Measurements from ENCODE around the gene GGT1.
"Not testable (repeated sequence)": the region's sequence is repeated elsewhere in the genome, so short reads cannot be mapped to it uniquely, and the experiment has no call there.

The GGT1 gene

DNA sequence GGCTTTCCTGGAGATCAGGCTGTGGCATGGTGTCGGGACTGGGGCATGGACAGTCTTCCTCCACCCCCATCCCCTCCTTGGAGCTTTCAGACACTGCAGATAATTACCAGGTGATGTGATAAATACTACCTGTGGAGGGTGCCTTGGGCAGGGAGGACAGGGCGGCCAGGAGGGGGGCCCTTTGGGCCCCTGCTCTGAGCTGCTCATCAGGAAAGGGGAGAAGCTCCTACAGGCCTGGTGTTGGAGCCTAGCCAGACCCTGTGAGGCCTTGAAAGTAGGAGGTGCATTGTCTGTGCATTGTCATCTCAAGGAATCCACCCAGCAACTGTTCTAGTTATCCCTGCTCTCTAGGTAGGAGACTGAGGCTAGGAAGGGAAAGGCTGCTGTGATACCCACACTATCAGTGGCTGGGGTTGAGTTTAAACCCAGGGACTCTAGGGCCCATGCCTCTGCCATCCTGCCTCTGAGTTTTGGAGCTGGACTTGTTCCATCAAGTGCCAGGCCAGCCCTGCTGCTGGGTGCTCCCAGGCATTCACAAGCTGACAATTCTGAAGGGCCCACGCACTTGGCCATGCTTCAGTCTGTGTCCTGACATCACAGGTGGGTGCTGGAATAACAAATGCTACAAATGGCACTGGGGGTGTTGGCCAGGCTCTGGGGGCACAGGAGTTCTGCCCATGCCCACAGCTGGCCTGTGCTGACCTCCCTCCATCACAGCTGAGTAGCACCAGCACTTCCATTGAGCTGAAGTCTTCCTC lies 2.9 kb upstream of the GGT1 start:
- not testable (repeated sequence) for DNase-seq

DNA sequence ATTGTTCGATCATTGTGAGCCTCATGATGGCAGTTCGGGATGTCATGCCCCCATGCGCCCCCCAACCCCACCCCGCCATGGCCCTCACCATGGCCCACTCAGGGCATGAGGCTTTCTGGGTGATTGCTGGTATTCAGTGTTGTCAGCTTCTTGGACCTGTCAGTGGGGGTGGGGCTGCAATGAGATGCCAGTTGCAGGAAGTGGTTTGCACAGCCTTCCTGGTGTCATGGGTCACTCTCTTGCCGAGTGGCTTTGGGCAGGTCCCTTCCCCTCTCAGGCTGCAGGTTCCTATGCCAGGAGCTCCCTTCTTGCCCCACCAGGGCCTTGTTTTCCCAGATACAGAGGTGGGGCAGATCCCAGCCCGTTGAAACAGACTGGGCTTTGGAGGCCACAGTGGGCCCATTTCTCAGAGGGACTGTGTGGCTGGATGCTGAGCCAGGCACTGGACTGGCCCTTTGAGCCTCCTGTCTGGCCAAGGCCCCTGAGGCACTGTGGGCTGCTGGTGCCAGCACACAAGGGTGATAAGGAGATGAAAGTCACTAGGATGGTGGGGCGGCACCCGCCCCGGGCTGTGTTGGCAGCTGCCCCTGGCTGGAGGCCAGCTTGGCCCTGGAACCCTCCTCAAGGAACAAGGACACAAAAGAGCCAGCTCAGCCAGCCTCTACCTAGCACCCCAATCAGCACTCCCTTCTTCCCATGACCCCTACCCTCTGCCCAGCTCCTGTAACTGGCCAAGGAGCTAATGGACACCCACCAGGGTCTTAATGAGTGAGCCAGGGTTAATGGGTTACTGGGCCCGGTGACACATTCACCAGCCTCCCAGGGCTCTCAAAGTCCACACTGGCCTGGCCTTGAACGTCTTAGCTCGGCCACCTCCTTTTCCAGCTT lies 1.5 kb upstream of the GGT1 start:
- no peak for DNase-seq

DNA sequence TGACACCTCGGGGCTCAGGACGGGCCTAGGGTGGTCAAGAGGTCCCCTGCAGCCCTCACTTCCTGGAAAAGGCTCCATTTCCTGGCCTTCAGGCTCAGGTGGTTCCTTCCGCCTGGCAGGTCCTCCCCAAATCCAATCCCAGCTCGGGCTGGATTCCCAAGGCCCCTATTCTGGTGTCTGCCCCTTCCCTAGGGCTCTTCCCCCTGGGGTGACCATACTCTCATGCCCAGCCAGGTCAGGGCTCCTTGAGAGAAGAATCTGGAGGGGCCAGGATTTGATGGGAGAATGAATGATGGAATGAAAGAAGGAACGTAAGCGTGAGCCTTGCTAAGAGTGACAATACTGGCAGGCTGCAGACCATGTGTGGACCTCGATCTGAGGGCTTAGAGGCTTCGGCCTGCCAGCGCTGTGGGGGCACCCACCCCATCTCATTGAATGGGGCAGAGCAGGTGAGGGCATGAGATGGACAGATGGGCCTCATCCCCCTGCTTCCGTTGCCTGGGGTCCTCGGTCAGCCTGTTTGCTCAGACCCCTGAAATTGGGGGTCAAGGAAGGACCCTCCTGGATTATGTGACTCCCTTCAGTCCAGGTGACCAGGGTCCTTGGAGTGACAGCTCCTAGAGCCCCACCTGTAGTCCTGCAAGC lies 766 bp upstream of the GGT1 start:
- DNase-seq: not testable (repeated sequence)

DNA sequence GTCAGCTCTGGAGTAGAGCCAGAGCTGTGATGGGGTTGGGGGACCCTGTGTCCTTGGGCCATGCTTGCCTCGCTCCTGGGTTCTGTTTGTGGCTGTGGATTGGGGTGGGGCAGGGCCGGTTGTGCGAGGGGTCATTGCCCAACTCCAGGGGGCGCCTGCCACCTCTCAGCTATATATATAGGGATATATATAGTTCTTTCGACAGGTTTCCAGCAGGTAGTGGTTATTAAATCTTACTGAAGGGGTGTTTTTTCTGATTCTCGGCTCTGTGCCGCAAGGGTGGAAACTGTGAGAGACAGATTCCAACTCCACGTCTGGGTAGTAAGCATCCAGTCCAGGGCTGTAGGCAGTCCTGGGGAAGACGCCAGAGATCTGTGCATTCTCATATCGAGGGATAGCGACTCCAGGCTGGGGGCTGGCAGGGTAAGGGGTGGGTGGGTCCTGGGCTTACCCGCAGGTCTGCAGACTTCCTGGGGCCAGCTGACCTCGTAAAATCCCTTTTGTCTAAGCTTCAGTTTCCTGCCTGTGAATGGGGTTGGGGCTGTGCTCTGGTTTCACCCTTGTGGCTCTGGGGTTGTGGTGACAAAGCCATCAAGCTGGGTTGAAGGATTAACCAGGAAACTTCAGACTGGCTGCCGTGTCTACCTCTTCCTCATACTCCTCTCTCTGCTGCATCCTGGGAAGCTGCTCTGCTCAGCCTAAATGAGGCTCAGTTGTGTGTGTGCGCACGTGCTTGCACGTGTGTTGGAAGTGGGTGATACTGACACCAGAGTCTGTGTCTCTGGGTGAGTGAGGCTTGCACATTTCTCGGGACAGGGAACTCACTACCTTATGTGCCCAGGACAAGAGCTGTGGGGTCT lies 1.0 kb downstream of the GGT1 start:
- DNase-seq: not testable (repeated sequence)

DNA sequence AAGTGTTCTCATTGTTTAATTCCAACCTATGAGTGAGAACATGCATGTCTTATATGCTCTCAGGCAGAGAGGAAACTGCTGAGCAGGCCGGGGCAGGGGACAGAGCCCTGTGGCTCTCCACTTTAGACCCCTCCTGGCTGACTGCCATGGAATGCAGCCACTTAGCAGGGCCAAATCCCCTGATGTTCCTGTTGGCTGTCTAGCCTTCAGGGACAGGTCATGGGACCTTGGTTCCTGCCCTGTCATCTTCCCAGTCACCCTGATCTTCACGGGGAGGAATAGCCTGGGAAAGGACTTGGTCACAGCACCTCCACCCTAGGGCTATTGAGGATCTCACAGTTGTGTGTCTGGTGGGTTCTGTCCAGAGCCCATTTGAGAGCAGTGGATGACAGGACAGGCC lies 3.3 kb downstream of the GGT1 start:
- DNase-seq: not testable (repeated sequence)

DNA sequence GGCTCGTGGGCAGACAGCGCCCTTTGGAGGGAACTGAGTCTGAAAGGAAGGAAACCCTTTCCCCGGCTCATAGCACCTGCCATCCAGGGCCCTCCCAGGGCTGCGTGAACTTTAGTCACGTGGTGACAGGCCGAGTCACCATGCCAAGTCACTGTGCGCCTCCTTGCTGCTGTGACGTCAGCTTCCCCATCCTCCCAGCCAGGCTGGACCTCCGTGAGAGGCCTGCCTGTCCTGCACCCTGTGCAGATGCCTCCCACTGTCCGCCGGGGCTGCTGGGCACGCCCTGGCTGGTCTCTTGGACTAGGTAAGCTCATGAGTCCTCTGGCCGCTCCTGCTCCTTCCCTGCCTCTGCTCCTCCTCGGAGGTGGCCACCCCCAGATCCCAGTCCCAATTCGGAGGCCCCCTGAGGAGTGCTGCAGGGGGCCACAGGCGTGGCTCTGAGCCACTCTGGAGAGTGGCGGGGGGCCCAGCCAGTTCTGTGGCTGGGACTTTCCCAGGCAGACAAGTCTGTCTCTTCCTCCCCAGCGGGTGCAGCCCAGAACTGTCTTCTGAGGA lies 4.5 kb downstream of the GGT1 start:
- DNase-seq: peak; percentile 70 to 71

DNA sequence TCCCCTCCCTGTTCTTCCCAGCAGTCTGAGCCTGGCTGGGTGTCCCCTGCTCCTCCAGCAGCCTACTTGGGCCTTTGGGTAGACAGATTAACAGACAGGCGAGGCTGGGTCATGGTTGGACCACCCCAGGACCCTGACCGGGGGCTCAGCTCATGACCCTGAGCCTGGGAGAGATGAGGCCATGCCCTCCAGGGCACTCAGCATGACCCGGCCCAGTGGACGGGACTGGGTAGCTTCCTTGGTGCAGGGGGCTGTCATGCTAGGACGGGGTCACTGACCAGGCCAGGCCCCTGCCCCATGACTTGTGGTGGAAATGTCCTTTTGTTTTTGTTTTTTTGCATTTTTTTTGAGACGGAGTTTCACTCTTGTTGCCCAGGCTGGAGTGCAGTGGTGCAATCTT lies 5.3 kb downstream of the GGT1 start:
- not testable (repeated sequence) for DNase-seq

DNA sequence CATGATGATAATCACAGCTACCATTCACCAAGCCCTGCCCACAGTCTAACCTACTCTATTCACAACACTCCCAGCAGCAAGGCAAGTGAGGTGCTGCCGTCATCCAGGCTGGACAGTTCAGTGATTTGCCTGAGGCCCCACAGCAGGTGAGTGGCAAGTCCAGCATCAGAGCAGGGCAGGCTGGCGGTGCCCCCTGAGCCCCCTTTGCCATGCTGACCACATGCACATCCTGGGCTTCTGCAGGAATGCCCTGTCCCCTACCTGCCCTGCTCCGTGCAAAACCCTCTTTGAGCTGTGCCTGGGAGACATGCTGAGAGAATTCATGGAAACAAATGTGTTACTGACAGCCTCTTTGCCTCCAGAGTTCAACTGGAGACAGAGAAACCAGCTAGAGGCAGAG lies 6.9 kb downstream of the GGT1 start:
- not testable (repeated sequence) for DNase-seq

DNA sequence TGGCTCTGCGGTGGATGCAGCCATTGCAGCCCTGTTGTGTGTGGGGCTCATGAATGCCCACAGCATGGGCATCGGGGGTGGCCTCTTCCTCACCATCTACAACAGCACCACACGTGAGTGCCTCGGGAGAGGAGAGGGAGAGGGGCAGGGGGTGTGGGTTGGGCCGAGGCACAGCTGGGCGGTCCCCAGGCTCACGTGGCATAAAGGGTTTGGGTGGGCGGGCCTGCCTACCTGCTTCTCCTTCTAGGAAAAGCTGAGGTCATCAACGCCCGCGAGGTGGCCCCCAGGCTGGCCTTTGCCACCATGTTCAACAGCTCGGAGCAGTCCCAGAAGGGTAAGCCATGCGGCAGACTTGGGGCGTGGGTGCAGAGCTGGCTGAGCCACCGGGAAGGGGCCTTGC lies 11.8 kb downstream of the GGT1 start:
- not testable (repeated sequence) for DNase-seq

DNA sequence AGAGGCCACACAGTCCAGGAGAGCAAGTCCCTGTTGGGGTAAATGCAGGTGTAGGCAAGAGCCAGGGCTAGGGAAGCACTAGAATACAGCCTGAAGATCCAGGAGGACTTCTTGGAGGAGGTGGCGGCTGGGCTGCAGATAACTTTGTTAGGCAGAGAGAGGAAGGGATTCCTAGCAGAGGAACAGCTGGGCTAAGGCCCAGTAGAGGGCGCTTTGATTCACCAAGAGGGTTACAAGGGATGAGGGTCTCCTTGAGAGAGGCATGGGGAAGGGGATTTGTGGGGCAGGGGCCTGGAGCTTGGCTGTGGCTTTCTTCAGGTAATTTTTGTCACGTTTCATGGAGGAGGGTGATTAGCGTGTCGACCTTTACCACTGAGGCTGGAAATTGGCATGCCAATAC lies 18.3 kb downstream of the GGT1 start:
- DNase-seq: not testable (repeated sequence)

DNA sequence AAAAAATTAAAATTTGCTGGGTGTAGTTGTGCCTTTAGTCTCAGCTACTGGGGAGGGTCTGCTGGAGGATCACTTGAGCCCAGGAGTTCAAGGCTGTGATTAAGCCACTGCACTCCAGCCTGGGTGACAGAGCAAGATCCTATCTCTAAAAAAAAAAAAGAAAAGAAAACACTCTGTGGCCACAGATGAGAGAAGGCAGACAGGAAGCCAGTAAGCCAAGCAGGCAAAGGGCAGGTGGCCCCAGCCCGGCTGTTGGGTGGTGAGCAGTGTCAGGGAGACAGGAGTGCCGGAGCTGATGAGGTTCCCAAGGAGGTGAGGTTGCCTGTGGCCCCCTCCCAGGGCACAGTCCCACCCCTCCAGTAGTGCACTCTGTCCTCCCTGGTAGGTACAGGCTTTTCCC lies 19.6 kb downstream of the GGT1 start:
- not testable (repeated sequence) for DNase-seq

DNA sequence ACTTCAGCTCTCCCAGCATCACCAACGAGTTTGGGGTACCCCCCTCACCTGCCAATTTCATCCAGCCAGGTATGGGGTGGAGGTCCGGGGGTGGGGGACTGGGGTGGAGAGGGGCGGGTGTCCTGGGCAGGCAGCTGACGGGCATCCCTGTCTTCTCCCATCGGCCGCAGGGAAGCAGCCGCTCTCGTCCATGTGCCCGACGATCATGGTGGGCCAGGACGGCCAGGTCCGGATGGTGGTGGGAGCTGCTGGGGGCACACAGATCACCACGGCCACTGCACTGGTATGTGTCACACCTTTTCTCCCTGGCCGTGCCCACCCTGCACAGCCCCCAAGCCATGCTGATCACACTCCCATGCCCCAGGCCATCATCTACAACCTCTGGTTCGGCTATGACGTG lies 24.9 kb downstream of the GGT1 start:
- DNase-seq: not testable (repeated sequence)

DNA sequence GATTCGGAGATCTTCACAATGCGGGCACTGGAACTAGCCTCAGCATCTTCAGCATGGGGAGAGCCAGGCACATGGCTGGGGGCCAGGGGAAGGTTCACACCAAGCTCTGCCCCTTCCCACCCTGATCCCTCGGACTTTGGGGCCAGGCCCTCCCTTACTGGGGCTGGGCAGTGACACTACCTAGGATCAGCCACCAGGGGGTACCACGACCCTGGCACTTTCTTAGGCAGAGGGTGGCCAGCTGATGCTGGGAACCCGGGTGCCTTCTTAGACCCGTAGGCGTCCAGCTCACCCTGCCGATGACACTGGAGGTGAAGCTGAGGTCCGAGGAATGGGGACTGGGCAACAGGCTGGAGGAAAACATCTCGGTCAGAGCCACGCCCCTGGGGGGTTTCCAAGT lies 26.1 kb downstream of the GGT1 start:
- peak in 1 of 2 donors; percentile 14 for DNase-seq

DNA sequence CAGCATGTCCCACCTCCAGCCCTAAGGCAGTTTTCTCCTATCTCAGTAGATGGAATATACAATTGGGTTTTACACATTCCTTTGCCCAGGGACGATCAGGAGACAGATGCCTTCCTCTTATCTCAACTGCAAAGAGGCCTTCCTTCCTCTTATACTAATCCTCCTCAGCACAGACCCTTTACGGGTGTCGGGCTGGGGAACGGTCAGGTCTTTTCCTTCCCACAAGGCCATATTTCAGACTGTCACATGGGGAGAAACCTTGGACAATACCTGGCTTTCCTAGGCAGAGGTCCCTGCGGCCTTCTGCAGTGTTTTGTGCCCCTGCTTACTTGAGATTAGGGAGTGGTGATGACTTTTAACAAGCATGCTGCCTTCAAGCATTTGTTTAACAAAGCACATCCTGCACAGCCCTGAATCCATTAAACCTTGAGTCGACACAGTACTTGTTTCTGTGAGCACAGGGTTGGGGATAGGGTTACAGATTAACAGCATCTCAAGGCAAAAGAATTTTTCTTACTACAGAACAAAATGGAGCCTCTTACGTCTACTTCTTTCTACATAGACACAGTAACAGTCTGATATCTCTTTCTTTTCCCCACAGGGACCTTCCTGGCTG lies 27.9 kb downstream of the GGT1 start:
- not testable (repeated sequence) for DNase-seq

DNA sequence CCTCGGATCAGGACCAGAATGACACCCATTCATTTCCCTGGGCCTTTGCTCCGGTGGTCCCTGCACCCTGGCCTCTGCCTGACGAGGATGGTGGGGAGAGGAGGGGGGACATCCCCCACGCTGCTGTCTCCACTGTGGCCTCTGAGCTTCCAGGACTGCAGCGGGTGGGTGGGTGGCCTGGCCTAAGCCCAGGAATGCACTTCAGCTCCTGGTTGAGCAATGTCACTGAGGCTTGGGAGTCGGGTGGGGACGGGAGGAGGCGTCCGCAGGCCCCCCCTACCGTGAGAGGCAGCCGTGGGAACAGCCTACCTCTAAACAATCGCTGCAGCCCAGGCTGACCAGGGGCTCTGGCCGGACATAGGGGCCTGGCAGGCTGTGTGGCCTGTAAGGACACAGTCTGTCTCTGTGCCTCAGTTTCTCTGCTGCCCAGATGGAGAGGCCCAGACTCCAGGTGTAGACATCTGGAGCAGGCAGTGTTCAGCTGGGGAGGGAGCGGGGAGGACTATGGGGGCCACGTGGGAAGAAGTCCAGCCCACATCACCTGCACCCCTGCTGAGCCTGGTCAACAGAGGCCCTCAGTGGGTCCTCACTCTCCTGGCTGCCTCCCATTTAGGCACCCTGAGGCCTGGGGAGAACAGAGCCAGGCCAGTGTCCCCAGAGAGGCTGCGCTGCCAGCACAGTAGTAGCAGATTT lies 28.6 kb downstream of the GGT1 start:
- not testable (repeated sequence) for DNase-seq

DNA sequence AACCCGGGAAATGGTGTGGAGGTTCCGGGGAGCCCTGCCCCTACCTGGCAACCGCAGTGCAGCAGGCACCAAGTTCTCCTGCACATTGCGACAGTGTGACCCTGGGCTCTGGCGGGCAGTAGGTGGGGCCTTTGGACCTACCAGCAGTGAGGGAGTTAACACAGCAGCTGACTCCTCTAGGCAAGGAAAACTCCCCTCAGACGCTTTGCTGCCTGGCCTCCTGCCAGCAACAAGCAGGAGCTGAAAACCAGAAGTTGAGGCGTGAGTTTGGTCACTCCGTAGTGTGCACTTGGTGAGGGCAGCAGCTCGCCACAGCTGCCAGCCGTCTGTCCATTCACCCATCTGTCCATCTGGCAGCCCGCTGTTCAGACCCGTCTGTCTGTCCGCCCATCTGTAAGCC lies 29.6 kb downstream of the GGT1 start:
- peak in 1 of 2 donors; percentile 12 for DNase-seq

DNA sequence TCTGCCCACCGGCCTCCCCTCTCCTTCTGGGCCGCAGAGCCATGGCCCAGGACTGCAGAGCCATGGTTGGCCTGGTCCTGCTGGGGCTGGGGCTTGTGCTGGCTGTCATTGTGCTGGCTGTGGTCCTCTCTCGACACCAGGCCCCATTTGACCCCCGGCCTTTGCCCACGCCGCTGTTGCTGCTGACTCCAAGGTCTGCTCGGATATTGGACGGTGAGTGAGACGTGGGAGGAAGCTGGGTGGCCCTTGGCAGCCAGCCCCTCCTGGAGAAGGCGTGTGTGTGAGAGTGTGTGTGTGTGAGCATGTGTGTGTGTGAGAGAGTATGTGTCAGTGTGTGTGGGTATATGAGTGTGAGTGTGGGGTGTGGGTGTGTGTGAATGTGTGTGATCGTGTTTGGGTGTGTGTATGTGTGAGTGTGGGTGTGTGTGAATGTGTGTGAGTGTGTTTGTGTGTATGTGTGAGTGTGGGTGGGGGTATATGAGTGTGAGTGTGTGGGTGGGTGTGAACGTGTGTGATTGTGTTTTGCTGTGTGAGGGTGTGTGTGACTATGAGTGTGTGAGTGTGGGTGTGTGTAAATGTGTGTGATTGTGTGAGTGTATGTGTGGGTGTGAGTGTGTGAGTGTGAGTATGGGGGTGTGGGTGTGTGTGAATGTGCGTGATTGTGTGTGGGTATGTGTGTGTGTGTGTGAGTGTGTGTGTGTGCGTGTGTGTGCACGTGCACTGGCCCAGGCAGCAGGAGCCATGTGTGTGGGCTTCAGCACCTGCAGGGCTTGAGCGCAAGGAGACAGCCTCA lies 30.4 kb downstream of the GGT1 start:
- DNase-seq: not testable (repeated sequence)

DNA sequence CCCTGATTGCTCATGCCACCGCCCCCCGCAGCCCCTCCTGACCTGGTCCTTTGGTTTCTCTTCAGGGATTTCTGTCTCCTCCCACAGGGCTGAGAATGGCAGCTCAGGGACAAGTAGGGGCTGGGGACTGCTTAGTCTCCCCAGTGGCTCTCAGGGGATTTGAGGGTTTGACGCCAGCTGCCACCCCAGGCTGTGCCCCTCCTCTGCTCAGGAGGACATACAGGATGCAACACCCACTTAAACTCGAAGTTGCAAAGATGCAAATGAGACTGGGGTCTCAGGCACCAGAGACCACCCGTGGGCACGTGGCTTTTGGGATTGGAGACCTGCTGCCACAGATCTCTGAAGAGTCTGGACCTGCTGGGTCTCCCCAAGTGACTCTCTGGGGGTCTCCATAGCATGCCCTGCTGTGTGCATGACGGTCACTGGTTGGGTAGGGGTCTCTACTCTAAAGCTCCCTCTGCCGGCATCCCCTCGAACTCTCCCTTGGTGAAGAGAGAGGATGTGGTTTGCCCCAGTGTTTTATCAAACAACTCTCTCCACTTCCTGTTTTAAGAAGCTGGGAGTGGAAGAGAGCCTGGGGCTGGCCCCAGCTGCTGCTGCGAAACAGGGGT lies 31.9 kb downstream of the GGT1 start:
- not testable (repeated sequence) for DNase-seq

DNA sequence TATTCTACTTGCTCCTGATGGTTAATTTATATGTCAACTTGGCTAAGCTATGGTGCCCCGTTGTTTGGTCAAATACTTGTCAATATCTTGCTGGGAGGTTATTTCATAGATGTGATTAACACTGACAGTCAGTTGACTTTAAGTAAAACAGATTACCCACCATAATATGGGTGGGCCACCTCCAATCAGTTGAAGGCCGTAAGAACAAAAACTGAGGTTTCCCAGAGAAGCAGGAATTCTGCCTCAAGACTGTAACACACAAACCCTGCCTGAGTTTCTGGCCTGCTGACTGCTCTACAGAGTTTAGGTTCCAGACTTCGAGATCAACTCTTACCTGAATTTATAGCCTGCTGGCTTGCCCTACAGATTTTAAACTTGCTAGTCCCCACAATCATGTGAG lies 33.5 kb downstream of the GGT1 start:
- not testable (repeated sequence) for DNase-seq

DNA sequence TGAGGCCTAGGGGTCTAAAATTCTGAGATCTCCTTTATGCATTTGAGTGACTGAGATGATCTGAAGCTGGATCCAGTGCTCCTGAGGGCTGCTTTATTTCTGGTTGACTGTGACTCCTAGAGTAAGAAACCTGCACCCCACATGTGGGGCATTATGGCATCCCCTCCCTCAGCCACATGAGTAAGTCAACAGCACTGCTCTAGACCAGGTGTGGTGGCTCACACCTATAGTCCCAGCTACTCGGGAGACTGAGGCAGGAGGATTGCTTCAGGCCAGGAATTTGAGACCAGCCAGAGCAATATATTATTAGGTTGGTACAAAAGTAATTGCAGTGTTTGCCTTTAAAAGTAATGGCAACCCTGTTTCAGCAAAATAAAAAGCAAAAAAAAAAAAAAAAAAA lies 39.3 kb downstream of the GGT1 start:
- DNase-seq: not testable (repeated sequence)

Data from inflammatory macrophage treated with lipopolysaccharide for 1 hour (primary cell).